Sigmoid colon (tissue), 4 donors: ENCODE results near the gene NLRP3.

Source experiments
- CTCF ChIP-seq, 4 experiments: fragments of 450-650 bp in 3 of 4; fragments of 200-600 bp in 1 of 4; IDR thresholded peaks; one replicate each; pipeline ENCODE4 v1.5.1; 2016 to 2019; ENCODE audit warnings: antibody characterized with exemption in 4 of 4, mild to moderate bottlenecking in 3 of 4, moderate library complexity in 2 of 4
- POLR2A ChIP-seq, 2 donors: fragments of 450-650 bp; IDR thresholded peaks; one replicate each; pipeline ENCODE4 v1.6.1; 2016; ENCODE audit warnings: antibody characterized with exemption in 2 of 2, mild to moderate bottlenecking in 2 of 2, moderate library complexity in 2 of 2
- POLR2AphosphoS5 ChIP-seq, 4 donors: sonication (generic); formaldehyde crosslinking; IDR thresholded peaks; one replicate each; pipeline ENCODE4 v1.6.1; 2017; ENCODE audit warnings: antibody characterized with exemption in 4 of 4

- TF ChIP-seq POLR2A (IDR thresholded peaks at IDR 0.05) (no peak), CTCF (IDR thresholded peaks at IDR 0.05) (no peak), POLR2AphosphoS5 (IDR thresholded peaks at IDR 0.05) (no peak)
These were observed 28.9 kb upstream of the NLRP3 start for GRCh38 chr1:247387096-247387495.
